GM21717 (cell line): ENCODE results near the gene SCN7A.
"Not testable (repeated sequence)": the region's sequence is repeated elsewhere in the genome, so short reads cannot be mapped to it uniquely, and the experiment has no call there.

Source experiments
- ATAC-seq: cut with Tn5 transposase; IDR thresholded peaks from one replicate; pipeline ENCODE4 v1.9.1; 2021; ENCODE audit warnings: mild to moderate bottlenecking, moderate library complexity; ENCODE audit not compliant: unreplicated experiment

SCN7A gene

DNA sequence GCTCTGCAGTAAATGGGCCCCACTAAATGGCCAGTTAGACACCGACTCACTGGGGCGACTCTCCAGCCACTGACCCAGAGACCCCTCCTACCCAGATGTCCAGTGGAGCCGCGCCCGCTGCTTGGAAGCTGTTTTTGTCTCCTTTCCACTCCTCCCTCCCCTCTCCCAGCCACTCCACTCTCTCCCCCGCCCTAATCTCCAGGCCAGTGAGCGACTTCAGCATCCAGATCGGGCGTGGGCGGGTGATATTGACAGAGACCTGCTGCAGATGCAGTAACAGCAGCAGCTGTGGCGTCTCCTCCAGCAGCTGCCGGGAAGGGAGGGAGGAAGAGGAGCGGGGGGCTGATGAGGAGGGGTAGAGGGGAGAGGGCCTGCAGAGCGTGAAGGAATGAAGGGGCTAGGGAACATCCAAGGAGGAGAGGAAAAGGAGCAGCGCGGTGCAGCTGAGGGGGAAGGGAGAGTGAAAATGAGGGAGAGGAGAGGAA lies at the start of gene SCN7A:
Gene SCN7A, minus strand, starts transcription at position 110 of the 485 bp plus-strand sequence. CDS start 16,553 bp downstream, outside the sequence.
- no peak for ATAC-seq

DNA sequence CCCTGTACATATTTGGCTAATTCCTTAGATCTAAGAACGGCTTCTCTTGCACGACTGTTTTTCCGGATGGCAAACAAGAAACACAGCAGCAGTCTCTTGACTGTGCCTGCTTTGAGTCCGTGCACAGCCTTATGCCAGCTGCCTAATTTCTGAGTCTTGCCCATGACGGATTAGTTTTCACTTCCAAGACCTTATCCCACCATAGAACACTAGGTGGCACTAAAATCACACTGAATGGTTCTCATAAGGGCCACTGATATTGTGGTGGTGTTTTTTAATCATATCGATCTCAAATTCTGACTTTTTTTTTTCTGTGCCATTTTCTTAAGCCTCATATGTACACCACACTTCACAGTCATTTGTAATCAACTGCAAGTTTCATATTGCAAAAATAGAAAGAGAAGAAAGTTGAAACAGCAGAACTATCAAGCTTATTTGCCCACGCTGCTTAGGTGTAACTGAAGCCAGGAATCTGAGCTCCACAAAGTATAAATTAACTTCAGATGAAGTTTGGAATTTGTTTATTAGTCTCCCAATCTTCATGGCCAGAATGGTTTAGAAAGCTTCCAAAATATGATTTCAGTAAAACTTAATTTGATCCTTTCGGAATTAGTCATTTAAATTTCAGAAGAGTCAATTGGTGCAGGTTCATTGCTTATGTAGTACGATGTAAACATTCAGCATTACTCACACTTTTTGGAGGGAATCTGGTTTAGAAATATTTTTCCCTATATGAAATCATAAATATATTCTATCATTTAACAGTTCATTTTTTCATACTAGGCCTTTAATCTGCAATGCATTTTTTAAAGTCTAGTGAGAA lies 45.5 kb upstream of the SCN7A start:
- peak; percentile 95 for ATAC-seq

DNA sequence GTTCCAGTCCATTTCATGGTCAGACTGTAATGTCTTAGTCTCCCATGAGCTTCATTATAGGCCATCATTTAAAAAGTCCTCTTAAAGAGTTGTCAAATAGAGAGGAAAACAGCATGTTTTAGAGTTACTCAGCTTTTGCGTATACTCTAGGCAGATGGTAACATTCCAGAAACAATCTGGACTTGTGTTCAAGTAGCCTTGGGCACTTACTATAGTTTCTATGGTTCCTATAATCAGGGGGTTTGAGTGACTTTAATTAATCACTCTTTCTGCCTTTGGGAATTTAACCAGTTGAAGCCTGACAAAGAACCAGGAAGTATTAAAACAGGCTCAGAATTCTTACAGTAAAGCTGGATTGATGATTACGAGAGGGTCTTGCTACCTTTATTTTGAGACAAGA lies 42.1 kb upstream of the SCN7A start:
- no peak for ATAC-seq

DNA sequence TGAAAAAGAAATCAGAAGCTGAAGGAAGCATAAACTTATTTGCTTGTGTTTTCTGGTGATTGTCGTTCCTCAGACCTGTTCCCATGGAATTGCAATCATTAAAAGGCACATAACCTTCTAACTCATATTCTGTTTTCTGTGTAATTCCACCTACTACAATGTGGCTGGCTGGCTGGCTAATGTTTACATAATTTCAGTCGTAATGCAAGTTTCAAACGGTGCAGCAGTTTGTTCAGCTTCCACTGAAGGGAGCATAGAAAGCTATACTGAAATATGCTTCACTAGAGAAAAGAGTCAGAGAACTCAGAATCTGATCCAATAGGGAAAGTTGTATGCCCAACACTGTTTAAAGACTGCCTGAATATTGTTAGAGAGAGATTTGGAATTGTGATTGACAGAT lies 27.1 kb upstream of the SCN7A start:
- no peak for ATAC-seq

DNA sequence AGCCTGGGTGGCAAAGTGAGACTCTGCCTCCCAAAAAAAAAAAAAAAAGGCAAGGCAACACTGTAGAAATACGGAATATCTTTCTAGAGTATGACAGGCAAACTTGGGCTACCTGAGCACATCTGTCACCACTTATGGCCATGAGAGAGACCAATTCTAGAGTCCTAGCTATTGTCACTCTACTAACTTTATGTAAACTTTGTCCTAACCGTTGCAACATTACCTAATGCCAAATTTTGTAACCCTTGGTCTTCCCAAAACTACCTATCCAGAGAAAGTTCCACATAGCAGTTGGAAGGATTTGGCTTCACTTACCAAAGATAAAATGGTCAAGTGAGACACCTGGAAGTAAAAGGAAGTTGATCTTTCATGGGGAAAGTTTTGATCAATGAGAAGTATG lies 26.6 kb upstream of the SCN7A start:
- ATAC-seq, result no peak

DNA sequence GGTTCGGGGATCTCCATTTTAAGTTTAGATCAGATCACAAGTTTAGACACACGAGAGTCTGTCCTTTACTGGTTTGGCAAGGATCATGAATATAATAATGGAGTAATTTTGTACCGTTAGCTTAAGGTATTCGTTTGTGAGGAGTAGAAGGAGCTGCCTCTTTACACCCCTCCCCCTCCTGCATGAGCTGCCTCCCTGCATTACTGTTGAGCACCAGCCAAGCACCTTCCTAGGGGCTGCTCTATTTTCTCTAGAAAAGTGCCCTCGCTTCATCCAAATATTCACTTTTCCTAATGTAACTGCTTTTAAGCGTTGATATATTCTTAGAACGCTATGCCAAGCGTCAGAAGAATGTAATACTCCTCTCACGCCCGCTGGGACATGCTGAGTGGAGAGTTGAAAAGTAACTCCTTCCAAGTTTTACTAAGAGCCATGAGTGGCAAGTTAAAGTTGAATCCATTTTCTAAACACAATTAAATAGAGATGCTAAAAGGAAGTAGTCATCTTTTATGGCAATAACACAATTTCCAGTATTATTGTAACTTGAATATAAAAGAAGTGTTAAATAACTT lies 25.4 kb upstream of the SCN7A start:
- no peak for ATAC-seq

DNA sequence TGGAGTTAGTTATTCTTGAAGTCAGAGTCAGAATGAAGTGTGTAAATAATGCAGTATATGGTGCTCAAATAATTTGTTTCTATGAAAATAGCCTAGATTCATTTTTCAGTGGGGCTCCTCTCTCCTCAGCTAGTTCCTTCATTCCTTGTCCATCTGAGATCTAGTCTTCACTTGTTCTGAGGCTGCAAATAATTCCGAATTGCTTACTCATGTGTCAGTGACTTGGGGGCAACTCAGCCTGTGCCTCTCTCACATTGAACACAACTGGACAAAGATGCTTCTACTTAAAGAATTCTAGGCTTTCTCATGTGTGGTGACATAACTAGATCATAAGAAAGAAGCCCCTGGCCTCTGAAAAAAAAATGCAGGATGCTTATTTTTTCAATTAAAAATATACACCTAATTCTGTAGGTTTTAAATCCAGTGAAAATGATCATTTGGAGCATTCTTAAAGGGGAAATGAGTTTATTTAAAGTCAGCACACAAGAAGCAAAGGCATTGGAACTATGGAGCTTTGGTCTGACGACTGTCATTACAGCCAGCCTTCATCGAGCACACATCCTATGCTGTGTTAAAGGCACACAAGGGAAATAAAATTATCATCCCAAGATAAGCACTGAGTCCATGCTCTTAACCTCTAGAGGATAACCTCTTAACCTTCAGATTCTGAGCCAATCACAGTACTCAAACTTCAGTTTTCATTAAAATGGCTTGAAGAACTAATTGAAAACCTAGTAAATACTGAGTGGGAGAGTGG lies 24.8 kb upstream of the SCN7A start:
- ATAC-seq, result no peak

DNA sequence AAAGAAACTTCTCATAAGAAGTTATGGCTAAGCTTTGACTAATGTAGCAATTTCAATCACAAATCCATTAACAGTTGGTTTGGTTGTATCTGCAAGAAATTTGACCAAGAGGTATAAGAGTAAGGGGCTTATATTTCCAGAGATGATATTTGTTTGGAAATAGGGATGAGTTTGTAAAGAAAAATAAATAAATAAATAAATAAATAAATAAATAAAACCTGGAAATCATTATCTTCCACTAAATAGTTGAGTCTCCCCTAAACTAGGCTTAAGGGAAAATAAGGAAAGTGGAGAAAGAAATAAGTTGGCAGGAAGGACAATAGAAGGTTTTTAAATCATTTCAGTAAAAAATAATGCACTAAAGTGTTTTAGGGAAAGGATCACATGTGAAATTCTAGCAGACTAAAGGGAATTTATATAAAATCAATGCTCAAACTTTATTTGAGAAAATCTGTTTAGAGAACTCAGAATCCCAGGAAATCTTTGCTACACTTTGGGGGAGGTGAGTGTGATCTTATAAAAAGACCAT lies 23.5 kb upstream of the SCN7A start:
- ATAC-seq, result no peak

DNA sequence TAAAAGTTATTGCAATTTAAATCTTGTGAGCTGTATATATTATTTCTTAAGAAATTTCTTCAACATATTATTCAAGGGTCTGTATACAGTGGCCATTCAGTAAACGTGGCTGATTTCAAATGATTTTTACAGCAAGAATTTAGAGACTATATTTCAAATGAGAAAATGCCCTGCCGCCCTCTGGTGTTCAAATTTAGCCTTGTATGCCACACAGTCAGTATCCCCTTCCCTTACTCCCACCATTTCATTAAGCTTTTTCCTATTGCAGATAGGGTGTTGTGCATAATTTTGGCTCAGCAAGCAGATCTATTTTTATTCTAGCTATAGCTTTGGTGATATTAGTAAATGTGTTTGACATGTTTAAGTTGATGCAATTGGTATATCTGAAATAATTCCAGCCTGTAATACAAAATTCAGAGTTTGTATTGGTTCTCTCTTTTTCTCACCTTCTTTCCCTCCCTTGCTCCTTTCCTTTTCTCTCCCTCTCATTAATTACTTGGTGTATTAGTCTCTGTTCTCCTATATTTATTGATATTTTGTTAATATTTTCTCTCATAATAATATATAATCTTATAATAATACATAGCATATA lies 22.8 kb upstream of the SCN7A start:
- no peak for ATAC-seq

DNA sequence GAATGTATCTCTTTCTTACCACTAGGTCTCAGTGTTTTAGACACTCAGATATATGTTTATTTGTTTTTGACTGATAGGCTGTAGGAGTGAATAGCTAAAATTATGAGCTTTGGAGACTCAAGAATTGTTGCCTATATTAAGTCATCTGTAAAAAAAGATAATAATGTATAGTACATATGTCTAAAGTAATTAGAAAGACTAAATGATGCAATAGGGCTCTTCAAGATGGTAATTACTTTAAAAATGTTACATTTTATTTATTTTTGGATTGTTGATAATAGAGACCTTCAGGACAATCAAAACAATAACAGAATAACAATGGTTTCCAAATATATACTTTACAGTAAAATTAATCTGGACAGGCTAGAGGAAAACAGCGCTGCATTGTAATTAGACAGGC lies 19.9 kb upstream of the SCN7A start:
- ATAC-seq, result no peak

DNA sequence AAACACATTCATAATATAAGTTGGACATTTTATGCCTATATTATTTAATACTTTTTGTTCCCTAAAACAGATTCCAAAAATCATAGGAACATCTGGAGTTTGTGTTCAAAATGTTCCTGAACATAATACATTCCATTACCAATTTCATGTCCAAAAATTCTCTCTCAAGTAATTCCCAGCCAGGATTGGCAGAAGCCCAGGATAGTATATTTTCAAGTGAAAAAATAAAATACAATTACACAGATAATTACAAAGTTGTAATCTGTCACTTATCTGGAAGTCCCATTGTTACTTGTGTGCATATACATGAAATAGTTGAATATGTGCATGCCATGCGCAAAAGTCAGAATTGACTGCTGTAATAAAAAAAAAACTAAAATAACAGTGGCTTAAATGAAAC lies 5.2 kb upstream of the SCN7A start:
- no peak for ATAC-seq

DNA sequence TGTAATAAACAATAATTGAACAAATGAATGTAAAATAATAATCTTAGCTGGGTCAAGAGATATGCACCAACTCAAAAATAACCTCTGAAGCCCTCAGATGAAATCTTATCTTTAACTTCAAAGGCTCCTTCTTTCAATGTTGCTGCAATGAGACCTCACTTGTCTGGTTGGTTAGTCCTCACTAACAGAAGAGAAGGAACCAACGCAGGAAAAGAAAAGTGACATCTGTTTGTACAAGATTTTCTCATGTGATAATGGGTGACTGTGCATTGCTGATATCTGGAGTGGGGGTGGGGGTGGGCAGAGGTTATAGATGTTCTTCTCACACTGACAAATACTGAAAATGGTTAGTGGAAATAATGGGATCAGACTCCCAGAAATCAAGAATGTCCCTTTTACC lies 2.6 kb downstream of the SCN7A start:
- ATAC-seq, result no peak

DNA sequence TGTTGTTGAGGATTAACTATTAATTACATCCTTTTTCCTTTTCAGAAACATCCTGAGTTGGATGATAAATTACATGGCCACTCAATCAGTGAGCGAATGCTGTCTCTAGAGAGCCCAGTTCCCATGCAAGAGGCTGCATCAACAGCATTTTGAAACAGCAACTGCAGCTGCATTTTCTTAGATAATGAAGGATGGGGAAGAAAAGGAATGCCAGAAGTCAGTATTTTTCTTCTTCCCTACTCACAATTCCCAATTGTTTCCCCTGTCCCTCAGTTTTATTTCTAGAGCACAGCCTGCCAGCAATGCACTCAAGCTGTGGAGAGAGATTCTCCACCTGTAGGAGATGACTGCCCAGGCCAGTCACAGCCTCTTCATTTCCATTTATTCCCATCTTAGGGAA lies 6.9 kb downstream of the SCN7A start:
- no peak for ATAC-seq

DNA sequence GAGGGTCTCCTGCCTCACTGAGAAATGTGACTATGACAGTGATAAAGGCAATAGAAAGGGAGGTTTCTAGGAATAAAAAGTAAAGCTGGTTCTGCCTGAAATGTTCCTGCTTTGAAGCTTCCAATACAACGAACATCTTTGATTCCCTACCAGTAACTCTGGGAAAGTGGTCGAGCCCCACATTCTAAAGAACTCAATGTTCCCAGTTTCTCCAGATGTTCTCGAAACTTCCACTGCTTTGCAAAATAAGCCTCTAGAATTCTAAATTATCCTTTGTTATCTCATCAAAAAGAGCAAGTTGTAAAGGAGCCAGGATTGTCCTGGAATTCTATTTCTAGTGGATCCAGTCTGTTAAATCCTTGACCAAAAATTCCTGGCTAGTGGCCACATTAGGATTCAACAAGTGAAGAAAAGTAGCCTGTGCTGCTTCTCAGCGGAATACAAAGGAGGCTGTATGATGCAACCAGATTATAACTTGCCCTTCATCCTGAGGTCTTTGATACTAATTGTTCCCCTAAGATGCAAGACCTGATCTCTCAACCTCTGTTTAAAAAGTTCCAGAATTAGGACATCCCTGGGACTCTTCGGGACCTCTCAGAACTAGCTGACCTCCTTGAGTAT lies 8.4 kb downstream of the SCN7A start:
- no peak for ATAC-seq

DNA sequence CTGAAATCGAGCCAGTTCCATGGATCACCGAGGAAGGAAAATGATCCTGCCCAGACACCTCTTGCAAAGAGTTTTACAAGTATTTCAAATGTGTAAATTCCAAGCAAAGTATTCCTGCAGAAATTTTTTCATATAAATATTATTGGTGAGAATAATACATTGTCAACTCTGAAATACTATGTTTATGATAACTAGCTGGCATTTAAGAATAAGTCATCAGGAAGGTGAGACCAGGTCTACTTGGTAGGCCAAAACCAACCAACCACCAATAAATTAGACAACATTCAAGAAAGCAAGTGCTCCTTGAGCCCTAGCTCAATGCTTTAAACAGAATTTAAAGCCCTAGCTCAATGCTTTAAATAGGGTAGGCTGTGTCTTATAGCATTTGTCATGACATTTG lies 21.7 kb downstream of the SCN7A start:
- ATAC-seq, result no peak

DNA sequence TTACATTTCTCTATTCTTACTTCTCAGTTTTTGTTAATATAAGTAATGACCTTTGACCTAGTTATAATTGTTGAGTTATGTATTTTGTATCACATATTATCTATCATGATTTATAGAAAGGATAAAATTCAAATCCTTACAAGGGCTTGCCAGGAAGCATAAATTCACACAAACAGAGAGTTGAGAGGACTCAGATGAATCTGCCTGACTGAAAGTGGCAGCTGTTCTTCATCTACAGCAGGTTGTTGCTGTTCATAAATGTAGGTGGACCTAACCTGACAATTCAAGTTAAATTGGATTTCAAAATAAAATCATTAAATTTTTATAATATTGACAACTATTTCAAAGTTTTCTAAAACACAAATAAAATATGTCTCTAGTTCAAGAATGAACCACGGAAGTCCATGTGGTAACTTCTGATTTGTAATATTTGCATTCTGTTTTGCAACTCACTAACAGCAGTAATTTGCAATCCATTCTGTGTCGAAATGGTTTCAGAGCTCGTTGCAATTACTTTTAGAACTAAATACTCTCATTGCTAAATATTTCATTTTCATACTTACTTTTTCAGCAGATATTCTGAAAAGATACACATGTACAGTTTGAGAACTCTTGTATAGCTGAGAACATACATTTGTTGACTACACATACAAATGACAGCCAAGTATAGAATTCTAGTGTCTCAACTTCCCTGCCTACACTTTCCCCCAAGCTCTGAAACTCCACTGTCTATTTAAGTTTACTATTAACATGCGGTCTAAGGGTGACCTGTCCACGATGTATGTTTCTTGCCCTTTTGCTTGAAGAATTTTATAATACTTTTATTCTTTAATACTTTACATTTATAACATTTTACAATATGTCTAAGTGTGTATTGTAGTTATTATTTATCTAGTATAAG lies 25.7 kb downstream of the SCN7A start:
- no peak for ATAC-seq

DNA sequence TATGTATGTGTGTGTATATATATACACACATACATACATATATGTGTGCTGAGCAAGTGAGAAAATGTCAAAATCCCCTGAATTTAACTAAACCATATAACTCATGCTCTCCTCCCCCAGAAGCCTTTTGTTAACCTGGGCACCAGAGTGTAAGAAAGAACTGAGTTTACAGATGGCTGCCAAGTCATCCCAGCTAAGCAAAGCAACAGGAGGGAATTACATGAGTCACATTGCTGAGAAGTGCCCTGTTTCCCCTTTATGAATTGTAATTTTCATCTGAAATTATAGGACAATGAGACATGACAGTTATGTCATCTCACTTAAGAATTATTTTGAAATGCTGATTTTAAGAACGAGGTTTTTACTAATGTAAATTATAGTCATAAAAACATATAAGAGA lies 29.9 kb downstream of the SCN7A start:
- no peak for ATAC-seq

DNA sequence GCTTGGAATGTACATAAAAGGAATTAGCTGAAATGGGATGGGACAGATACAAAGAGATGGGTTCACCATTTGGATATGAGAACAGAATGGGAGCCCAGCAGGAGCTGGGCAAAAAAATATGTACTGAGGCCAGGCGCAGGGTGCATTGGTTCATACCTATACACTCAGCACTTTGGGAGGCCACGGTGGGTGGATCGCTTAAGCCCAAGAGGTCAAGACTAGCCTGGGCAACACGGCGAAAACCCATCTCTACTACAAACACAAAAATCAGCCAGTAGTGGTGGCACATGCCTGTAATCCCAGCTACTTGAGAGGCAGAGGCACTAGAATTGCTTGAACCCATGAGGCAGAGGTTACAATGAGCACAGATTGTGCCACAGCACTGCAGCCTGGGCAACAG lies 30.4 kb downstream of the SCN7A start:
- ATAC-seq, result no peak

DNA sequence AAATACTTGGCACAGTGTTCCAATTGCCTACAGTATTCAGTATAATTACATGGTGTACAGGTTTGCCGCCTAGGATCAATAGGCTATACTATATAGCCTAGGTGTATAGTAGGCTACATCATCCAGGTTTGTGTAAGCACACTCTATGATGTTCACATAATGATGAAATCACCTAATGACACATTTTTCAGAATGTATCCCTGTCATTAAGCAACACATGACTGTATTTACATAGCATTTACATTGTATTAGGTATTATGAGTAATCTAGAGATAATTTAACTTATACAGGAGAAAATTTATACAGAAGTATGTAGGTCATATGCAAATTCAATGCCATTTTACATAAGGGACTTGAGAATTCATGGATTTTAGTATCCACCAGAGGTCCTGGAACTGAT lies 35.4 kb downstream of the SCN7A start:
- no peak for ATAC-seq

DNA sequence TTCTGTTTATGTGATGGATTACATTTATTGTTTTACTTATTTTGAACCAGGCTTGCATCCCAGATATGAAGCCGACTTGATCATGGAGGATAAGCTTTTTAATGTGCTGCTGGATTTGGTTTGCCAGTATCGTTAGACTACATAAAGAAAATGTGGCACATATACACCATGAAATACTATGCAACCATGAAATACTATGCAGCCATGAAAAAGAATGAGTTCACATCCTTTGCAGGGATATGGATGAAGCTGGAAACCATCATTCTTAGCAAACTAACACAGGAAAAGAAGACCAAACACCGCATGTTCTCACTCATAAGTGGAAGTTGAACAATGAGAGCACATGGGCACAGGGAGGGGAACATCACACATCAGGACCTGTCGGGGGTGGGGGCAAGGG lies 38.2 kb downstream of the SCN7A start:
- not testable (repeated sequence) for ATAC-seq
